NB4 (cell line): Measurements from ENCODE around the gene LRRC63.

ENCODE experiments used
- MYC ChIP-seq: IDR thresholded peaks from 2 replicates; pipeline ENCODE4 v1.6.1; 2011; ENCODE audit warnings: low read depth, low read length
- POLR2A ChIP-seq: IDR thresholded peaks from 2 replicates; pipeline ENCODE4 v1.6.1; 2011; ENCODE audit warnings: mild to moderate bottlenecking; ENCODE audit not compliant: insufficient read length; ENCODE audit errors: extremely low read depth
- TF ChIP-seq, protein P1 (sequence below): IDR thresholded peaks from one replicate; pipeline ENCODE4 v1.5.1; 2012; ENCODE audit warnings: low read depth, low read length

DNA sequence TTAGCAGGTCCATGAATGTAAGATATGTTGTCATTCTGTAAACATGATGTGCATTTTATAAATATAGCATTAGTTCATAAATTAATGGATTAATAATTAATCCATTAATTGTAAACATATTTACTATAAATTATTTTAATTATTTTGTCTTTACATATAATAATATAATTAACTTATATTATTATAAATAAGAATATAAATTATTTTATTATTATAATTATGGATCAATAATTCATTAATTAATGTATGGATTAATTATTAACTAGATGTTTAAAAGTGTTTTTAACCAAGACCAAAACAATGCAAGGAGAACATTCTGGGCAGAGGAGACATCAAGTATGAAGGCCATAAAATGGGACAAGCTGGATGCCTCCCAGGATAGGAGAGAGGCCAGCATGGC lies 103.3 kb downstream of the LRRC63 start:
- TF ChIP-seq, protein P1, sequence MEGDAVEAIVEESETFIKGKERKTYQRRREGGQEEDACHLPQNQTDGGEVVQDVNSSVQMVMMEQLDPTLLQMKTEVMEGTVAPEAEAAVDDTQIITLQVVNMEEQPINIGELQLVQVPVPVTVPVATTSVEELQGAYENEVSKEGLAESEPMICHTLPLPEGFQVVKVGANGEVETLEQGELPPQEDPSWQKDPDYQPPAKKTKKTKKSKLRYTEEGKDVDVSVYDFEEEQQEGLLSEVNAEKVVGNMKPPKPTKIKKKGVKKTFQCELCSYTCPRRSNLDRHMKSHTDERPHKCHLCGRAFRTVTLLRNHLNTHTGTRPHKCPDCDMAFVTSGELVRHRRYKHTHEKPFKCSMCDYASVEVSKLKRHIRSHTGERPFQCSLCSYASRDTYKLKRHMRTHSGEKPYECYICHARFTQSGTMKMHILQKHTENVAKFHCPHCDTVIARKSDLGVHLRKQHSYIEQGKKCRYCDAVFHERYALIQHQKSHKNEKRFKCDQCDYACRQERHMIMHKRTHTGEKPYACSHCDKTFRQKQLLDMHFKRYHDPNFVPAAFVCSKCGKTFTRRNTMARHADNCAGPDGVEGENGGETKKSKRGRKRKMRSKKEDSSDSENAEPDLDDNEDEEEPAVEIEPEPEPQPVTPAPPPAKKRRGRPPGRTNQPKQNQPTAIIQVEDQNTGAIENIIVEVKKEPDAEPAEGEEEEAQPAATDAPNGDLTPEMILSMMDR = no peak
- no peak for TF ChIP-seq POLR2A
- no peak for TF ChIP-seq MYC
